Muscle layer of duodenum (tissue), 2 donors: Measurements from ENCODE around the gene DDAH1.
"Not testable (repeated sequence)": the region's sequence is repeated elsewhere in the genome, so short reads cannot be mapped to it uniquely, and the experiment has no call there.

Source experiments
- H3K27ac ChIP-seq: one replicate; pipeline ENCODE4 v1.7.0; 2013; ENCODE audit warnings: mild to moderate bottlenecking, low read length
- H3K27me3 ChIP-seq: one replicate; pipeline ENCODE4 v1.7.0; 2013; ENCODE audit warnings: low read depth, mild to moderate bottlenecking, control low read depth, low read length
- H3K36me3 ChIP-seq, 2 donors: one replicate each; pipeline ENCODE4 v1.7.0; 2013; ENCODE audit warnings: low read length in 2 of 2, control low read depth in 1 of 2, mild to moderate bottlenecking in 1 of 2; ENCODE audit not compliant: insufficient read depth in 2 of 2, control insufficient read depth in 1 of 2
- H3K4me1 ChIP-seq, 2 donors: one replicate each; pipeline ENCODE4 v1.7.0; 2013; ENCODE audit warnings: low read length in 2 of 2, mild to moderate bottlenecking in 2 of 2, control low read depth in 1 of 2, moderate library complexity in 1 of 2; ENCODE audit not compliant: insufficient read depth in 2 of 2, control insufficient read depth in 1 of 2
- H3K4me3 ChIP-seq, 2 donors: one replicate each; pipeline ENCODE4 v1.7.0; 2013; ENCODE audit warnings: low read length in 2 of 2, low read depth in 1 of 2, mild to moderate bottlenecking in 1 of 2
- H3K9me3 ChIP-seq, 2 donors: one replicate each; pipeline ENCODE4 v1.7.0; 2013; ENCODE audit warnings: low read length in 2 of 2, control low read depth in 1 of 2, mild to moderate bottlenecking in 1 of 2; ENCODE audit not compliant: control insufficient read depth in 1 of 2
- donor health status: healthy.

The DDAH1 gene

DNA sequence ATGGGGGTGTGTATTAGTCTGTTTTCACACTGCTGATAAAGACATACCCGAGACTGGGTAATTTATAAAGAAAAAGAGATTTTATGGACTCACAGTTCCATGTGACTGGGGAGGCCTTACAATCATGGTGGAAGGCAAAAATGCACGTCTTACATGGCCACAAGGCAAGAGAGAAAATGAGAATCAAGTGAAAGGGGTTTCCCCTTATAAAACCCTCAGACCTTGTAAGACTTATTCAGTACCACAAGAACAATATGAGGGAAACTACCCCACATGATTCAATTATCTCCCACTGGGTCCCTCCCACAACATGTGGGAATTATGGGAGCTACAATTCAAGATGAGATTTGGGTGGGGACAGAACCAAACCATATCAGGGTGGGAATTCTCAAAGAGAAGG is 5.2 kb upstream of the DDAH1 start:
- H3K27me3 ChIP-seq, H3K9me3 ChIP-seq, H3K36me3 ChIP-seq, H3K4me1 ChIP-seq, H3K4me3 ChIP-seq, H3K27ac ChIP-seq: not testable (repeated sequence)

DNA sequence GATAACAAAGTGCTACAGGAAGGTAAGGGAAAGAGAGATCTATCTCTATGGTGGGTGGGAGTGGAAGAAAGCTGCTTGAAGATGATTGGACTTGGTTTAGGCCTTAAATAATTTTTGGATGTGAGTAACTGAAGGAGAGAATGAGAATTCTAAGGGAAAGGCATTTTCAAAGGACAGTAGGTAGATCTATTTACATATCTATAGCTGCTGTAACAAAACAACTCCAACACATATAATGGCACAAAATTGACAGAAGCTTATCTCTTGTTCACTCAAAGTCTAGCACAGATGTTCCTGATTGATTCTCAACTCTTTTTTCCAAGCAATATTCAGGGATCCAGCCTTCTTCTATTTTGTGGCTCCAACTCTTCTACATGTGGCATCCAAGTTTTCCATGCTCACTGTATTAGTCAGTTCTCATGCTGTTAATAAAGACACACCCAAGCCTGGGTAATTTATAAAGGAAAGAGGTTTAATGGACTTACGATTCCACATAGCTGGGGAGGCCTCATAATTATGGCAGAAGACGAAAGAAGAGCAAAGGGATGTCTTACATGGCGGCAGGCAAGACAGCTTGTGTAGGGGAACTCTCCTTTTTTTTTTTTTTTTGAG is 3.1 kb upstream of the DDAH1 start:
- Histone ChIP-seq H3K27me3 (peaks cover 3% of the 10 kb centered on the region), H3K4me3 (no peak overlapping the region), H3K27ac (no peak overlapping the region), H3K9me3 (no peaks in the 10 kb centered on the region), H3K36me3 (no peaks in the 10 kb centered on the region), H3K4me1 (peaks cover 0 to 9% of the 10 kb centered on the region in 2 donors)

DNA sequence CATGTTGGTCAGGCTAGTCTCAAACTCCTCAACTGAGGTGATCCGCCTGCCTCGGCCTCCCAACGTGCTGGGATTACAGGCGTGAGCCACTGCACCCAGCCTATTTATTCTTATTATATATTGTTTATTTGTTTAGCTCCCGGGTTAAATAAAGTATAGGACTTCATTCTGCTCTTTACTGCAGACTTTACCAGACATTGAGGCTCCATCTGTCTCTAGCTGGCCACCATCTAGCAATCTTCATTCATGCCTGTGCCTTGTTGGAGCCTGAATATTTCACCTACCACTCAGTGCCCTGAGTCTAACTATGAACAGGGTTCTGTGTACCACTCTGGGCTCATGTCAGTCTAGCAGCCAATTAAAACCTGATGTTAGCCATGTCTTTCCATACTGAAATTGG is 2.1 kb upstream of the DDAH1 start:
- no peaks in the 10 kb centered on the region for H3K9me3 ChIP-seq
- H3K4me1 ChIP-seq: peaks cover 0 to 9% of the 10 kb centered on the region in 2 donors
- peaks cover 3% of the 10 kb centered on the region for H3K27me3 ChIP-seq
- H3K4me3 ChIP-seq: no peak overlapping the region
- H3K27ac ChIP-seq: no peak overlapping the region
- H3K36me3 ChIP-seq: no peaks in the 10 kb centered on the region

DNA sequence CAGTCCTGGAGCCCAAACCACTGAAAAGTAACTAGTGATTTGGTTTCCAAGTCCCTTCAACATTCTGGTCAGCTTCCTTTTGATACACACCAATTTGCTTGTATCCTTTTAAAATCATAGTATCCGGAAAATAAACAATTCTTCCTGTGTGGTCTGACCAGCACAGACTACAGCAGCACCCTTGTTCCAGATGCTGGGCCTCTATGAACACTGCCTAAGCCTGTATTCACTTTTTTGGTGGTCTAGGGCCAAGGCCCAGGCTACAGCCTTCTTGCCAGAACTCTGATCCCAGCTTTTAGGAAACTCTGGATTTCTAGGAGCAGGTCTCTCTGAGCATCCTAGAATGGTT is 801 bp upstream of the DDAH1 start:
- Histone ChIP-seq H3K4me1 (peaks cover 0 to 9% of the 10 kb centered on the region in 2 donors), H3K4me3 (peak overlapping the region; percentile 53 to 81), H3K36me3 (no peaks in the 10 kb centered on the region), H3K27ac (peak overlapping the region; percentile 27), H3K9me3 (no peaks in the 10 kb centered on the region), H3K27me3 (peaks cover 3% of the 10 kb centered on the region)

GRCh38 chr1:85464497-85465098 is 361 bp downstream of the DDAH1 start:
- H3K27ac ChIP-seq: no peak overlapping the region
- H3K4me1 ChIP-seq: peaks cover 6 to 12% of the 10 kb centered on the region in 2 donors
- H3K9me3 ChIP-seq: no peaks in the 10 kb centered on the region
- no peaks in the 10 kb centered on the region for H3K36me3 ChIP-seq
- H3K27me3 ChIP-seq: peaks cover 3% of the 10 kb centered on the region
- H3K4me3 ChIP-seq: peak overlapping the region; percentile 77 to 81

GRCh38 chr1:85463731-85464496 is 1.0 kb downstream of the DDAH1 start:
- Histone ChIP-seq H3K27me3 (peaks cover 3% of the 10 kb centered on the region), H3K9me3 (no peaks in the 10 kb centered on the region), H3K4me1 (peaks cover 11 to 18% of the 10 kb centered on the region in 2 donors), H3K4me3 (peak overlapping the region; percentile 77 to 81), H3K36me3 (no peaks in the 10 kb centered on the region), H3K27ac (peak overlapping the region; percentile 43)

DNA sequence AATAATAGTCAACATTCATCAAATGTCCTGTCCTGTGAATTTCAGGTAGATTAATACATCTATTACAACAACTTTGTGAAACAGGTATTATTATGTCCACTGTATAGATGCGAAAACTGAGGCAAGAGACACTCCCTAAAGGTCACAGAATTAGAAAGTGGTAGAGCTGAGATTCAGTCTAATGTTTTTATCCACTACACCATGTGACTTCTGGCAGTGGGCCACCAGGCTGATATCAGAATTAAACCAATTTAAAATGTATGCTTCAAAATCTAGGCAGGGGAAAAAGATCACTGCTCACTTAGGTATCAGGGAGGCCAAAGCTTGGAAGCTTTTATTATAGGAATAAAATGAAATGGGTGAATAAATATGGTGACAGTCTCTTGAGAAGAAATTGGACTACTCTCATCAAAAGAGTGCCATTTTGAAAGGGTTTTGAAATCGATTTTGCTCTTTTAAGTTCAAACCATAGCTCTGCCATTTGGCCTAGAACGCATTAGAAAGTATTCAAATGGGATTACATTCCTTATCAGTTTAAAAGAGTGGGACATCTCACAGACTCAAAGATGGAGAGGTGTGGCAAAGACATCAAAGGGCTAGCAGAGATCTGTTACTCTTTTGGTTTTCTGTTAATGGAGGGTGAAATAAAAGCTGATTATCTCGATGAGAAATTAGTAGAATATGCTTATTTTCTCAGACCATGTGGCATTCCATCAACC is 1.9 kb downstream of the DDAH1 start:
- Histone ChIP-seq H3K36me3 (no peaks in the 10 kb centered on the region), H3K4me3 (peak overlapping the region in 1 of 2 donors; percentile 77), H3K27me3 (peaks cover 3% of the 10 kb centered on the region), H3K4me1 (peaks cover 11 to 24% of the 10 kb centered on the region in 2 donors), H3K27ac (peak overlapping the region; percentile 43), H3K9me3 (no peaks in the 10 kb centered on the region)

- Histone ChIP-seq H3K36me3 (no peaks in the 10 kb centered on the region), H3K27me3 (peaks cover 3% of the 10 kb centered on the region), H3K4me3 (no peak overlapping the region), H3K4me1 (peaks cover 11 to 24% of the 10 kb centered on the region in 2 donors), H3K27ac (peak overlapping the region; percentile 50), H3K9me3 (no peaks in the 10 kb centered on the region)
Measured at GRCh38 chr1:85461216-85461918, 3.6 kb downstream of the DDAH1 start.

GRCh38 chr1:85460555-85461088 is 4.3 kb downstream of the DDAH1 start:
- Histone ChIP-seq H3K9me3 (no peaks in the 10 kb centered on the region), H3K4me3 (no peak overlapping the region), H3K27ac (peak overlapping the region; percentile 50), H3K36me3 (no peaks in the 10 kb centered on the region), H3K27me3 (peaks cover 3% of the 10 kb centered on the region), H3K4me1 (peaks cover 11 to 24% of the 10 kb centered on the region in 2 donors)

- Histone ChIP-seq H3K27me3 (peaks cover 3% of the 10 kb centered on the region), H3K4me3 (no peak overlapping the region), H3K27ac (peak overlapping the region; percentile 13), H3K9me3 (no peaks in the 10 kb centered on the region), H3K4me1 (peaks cover 11 to 18% of the 10 kb centered on the region in 2 donors), H3K36me3 (no peaks in the 10 kb centered on the region)
Measured at GRCh38 chr1:85459290-85459689, 5.7 kb downstream of the DDAH1 start.
